Breast epithelium (tissue), 4 donors: Measurements from ENCODE around the gene INPP5J. TPM values are rescaled to one million over a fixed set of nuclear protein-coding genes. Genes with fewer than 3 reads are reported as not detected.

Source experiments
- DNase-seq, 2 donors: peaks; one replicate each; pipeline ENCODE4 v3.0.0-alpha.2; 2019; ENCODE audit warnings: low spot score in 2 of 2
- H3K27ac ChIP-seq, 2 donors: fragments of 200-600 bp; sonication (generic) in 1 of 2; one replicate each; pipeline ENCODE4 v1.5.1; 2016 to 2019; ENCODE audit warnings: mild to moderate bottlenecking in 1 of 2
- H3K27me3 ChIP-seq, 2 donors: fragments of 200-600 bp; sonication (generic) in 1 of 2; one replicate each; pipeline versions ENCODE4 v1.5.1 to v1.6.0; 2017 to 2019; ENCODE audit warnings: control low read depth in 1 of 2, mild to moderate bottlenecking in 1 of 2
- H3K36me3 ChIP-seq: fragments of 200-600 bp; one replicate; pipeline ENCODE4 v1.5.1; 2019
- H3K4me1 ChIP-seq, 2 donors: fragments of 200-600 bp; sonication (generic); one replicate each; pipeline ENCODE4 v1.5.1; 2016 to 2019; ENCODE audit warnings: control low read depth in 1 of 2
- H3K4me3 ChIP-seq, 3 donors: fragments of 200-600 bp; sonication (generic); 1 replicate in 2 of 3; 2 replicates in 1 of 3; pipeline ENCODE4 v1.5.1; 2016 to 2019; ENCODE audit warnings: mild to moderate bottlenecking in 3 of 3, moderate library complexity in 2 of 3
- H3K9me3 ChIP-seq, 2 donors: fragments of 200-600 bp; sonication (generic) in 1 of 2; one replicate each; pipeline ENCODE4 v1.5.1; 2016 to 2019; ENCODE audit warnings: control low read depth in 1 of 2
- CTCF ChIP-seq, 3 donors: fragments of 450-650 bp; IDR thresholded peaks; one replicate each; pipeline ENCODE4 v1.5.1; 2016 to 2017; ENCODE audit warnings: antibody characterized with exemption in 3 of 3, mild to moderate bottlenecking in 3 of 3, moderate library complexity in 3 of 3
- POLR2A ChIP-seq: fragments of 450-650 bp; IDR thresholded peaks from one replicate; pipeline ENCODE4 v1.6.1; 2016; ENCODE audit warnings: antibody characterized with exemption, mild to moderate bottlenecking, moderate library complexity
- POLR2AphosphoS5 ChIP-seq, 3 donors: sonication (generic); formaldehyde crosslinking; IDR thresholded peaks; one replicate each; pipeline ENCODE4 v1.6.1; 2017; ENCODE audit warnings: antibody characterized with exemption in 3 of 3
- intact Hi-C: fragments of 100-400 bp; cut with DNase I; formaldehyde crosslinking; loops from one replicate; pipeline ENCODE4 v1.15.1; 2023; ENCODE audit warnings: low total_unique reads
- total RNA-seq, 3 donors: library from RNA; depleted of rRNA; stranded (reverse); fragments of >200 nt; gene quantifications; one replicate each; pipeline ENCODE4 v1.1.0, GENCODE V29; 2016

Gene INPP5J
- total RNA-seq, 3 donors from 2014 or later, result 7.5 to 15.2 TPM; not detected in 1

DNA sequence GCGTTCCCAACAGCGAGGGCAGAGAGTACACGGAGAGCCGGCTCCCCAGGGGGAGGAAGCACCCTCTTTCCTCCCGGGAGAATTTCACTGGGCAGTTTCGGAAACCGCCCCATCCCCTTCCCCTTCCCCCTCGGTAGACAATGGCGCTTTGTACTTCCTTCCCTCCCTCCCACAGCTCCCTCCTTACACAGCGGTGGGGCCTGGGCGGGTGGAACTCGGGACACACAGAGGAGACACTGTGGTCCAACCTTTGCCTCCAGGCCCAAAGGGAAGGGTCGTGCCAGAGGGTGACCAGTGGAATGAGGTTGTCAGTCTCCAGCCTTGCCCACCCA, 37.3 kb upstream of the INPP5J start:
- Histone ChIP-seq H3K27me3 (no peaks in the 10 kb centered on the region), H3K4me1 (peaks cover 0 to 29% of the 10 kb centered on the region in 2 donors), H3K4me3 (peak overlapping the region; percentile 58 to 85 (median 69)), H3K9me3 (no peaks in the 10 kb centered on the region), H3K27ac (peak overlapping the region; percentile 94 to 97), H3K36me3 (peaks cover 4% of the 10 kb centered on the region)
- peak in 1 of 2 donors; percentile 79 for DNase-seq
- TF ChIP-seq POLR2AphosphoS5 (IDR thresholded peaks at IDR 0.05), result no peak
- no peak for TF ChIP-seq CTCF (IDR thresholded peaks at IDR 0.05)
- TF ChIP-seq POLR2A, result no peak
- intact Hi-C loops, result loop anchor here (2.0 kb wide), 1 partner anchor 139 kb away; no protein-coding TSS in a partner anchor

GRCh38 chr22:31085928-31086327, 36.8 kb upstream of the INPP5J start:
- Histone ChIP-seq H3K9me3 (no peaks in the 10 kb centered on the region), H3K4me1 (peaks cover 0 to 29% of the 10 kb centered on the region in 2 donors), H3K27ac (peak overlapping the region; percentile 94 to 97), H3K36me3 (peaks cover 4% of the 10 kb centered on the region), H3K27me3 (no peaks in the 10 kb centered on the region), H3K4me3 (peak overlapping the region; percentile 58 to 85 (median 69))
- TF ChIP-seq POLR2A (no peak), CTCF (IDR thresholded peaks at IDR 0.05) (no peak), POLR2AphosphoS5 (IDR thresholded peaks at IDR 0.05) (no peak)
- DNase-seq, result no peak
- intact Hi-C loops, result loop anchor here (2.0 kb wide), 1 partner anchor 139 kb away; no protein-coding TSS in a partner anchor

GRCh38 chr22:31086703-31087330, 35.9 kb upstream of the INPP5J start:
- Histone ChIP-seq H3K9me3 (no peaks in the 10 kb centered on the region), H3K4me1 (peaks cover 0 to 27% of the 10 kb centered on the region in 2 donors), H3K27ac (peak overlapping the region; percentile 94 to 97), H3K27me3 (no peaks in the 10 kb centered on the region), H3K4me3 (no peak overlapping the region), H3K36me3 (peaks cover 4% of the 10 kb centered on the region)
- intact Hi-C loops, result no loop called here
- no peak for DNase-seq
- TF ChIP-seq CTCF (IDR thresholded peaks at IDR 0.05) (no peak), POLR2AphosphoS5 (IDR thresholded peaks at IDR 0.05) (no peak), POLR2A (no peak)

- no peak for DNase-seq
- intact Hi-C loops, result no loop called here
- Histone ChIP-seq H3K36me3 (peaks cover 4% of the 10 kb centered on the region), H3K4me1 (peaks cover 0 to 22% of the 10 kb centered on the region in 2 donors), H3K27ac (peak overlapping the region; percentile 94 to 97), H3K4me3 (no peak overlapping the region), H3K9me3 (no peaks in the 10 kb centered on the region), H3K27me3 (no peaks in the 10 kb centered on the region)
- TF ChIP-seq POLR2AphosphoS5 (IDR thresholded peaks at IDR 0.05) (no peak), POLR2A (no peak)
These were observed 35.0 kb upstream of the INPP5J start for GRCh38 chr22:31087744-31088215.

DNA sequence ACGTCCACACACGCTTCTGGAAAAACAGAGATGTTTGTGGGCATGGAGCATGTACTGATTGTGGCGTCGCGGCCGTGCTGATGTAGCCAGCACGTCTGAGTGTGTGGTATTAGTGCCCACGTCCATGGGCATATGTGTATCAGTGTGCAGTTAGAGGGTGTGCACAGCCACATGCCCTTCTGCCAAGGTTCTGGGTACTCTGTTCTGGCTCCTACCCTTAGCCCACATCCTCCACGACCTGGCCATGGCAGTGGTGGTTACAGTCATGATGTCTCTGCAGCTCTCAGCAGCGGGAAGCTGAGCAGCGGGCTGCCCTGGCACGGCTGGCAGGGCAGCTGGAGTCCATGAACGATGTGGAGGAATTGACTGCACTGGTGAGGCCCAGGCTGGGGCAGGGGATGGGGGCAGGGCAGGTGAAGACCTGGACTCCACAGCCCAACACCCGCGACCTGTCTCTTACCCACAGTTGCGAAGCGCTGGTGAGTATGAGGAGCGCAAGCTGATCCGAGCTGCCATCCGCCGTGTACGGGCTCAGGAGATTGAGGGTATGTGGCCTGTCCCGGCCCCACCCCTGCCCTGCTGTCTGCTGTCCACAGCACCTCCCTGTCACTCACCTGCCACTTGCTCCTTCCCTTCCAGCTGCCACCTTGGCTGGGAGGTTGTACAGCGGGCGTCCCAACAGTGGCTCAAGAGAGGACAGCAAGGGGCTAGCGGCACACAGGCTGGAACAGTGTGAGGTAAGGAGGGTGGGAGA, 34.4 kb upstream of the INPP5J start:
- TF ChIP-seq CTCF (IDR thresholded peaks at IDR 0.05) (no peak), POLR2A (no peak), POLR2AphosphoS5 (IDR thresholded peaks at IDR 0.05) (no peak)

More for the DNA sequence above, 34.4 kb upstream of the INPP5J start:
- H3K27me3 ChIP-seq, result no peaks in the 10 kb centered on the region
- H3K4me1 ChIP-seq, result peaks cover 0 to 16% of the 10 kb centered on the region in 2 donors
- H3K27ac ChIP-seq, result peak overlapping the region; percentile 27 to 97
- intact Hi-C loops, result no loop called here
- peaks cover 4% of the 10 kb centered on the region for H3K36me3 ChIP-seq
- no peak overlapping the region for H3K4me3 ChIP-seq
- H3K9me3 ChIP-seq, result no peaks in the 10 kb centered on the region
- no peak for DNase-seq
